Spinal cord (tissue), 10 donors: ENCODE measurements around the gene VPS18. TPM values are rescaled to one million over a fixed set of nuclear protein-coding genes. Genes with fewer than 3 reads are reported as not detected.
A peak's percentile ranks its signal among the peaks of the same experiment; 100 is the strongest.

Experiments
- DNase-seq, 6 donors: peaks; one replicate each; pipeline versions ENCODE4 v3.0.0 to v3.0.0-alpha.2; 2013 to 2015; ENCODE audit warnings: low spot score in 6 of 6, low read depth in 4 of 6
- H3K27ac ChIP-seq: one replicate; pipeline ENCODE4 v1.5.1; 2013; ENCODE audit warnings: low read depth, low read length, control low read depth
- H3K27me3 ChIP-seq: one replicate; pipeline ENCODE4 v1.6.1; 2013; ENCODE audit warnings: low read length; ENCODE audit not compliant: control insufficient read depth, insufficient read depth
- H3K36me3 ChIP-seq: one replicate; pipeline ENCODE4 v1.6.1; 2013; ENCODE audit warnings: low read length; ENCODE audit not compliant: control insufficient read depth, insufficient read depth
- H3K4me1 ChIP-seq: one replicate; pipeline ENCODE4 v1.6.1; 2013; ENCODE audit warnings: low read length; ENCODE audit not compliant: control insufficient read depth, insufficient read depth
- H3K4me3 ChIP-seq: one replicate; pipeline ENCODE4 v1.5.1; 2013; ENCODE audit warnings: low read depth, low read length, control low read depth
- H3K9me3 ChIP-seq: one replicate; pipeline ENCODE4 v1.6.1; 2013; ENCODE audit warnings: low read length; ENCODE audit not compliant: control insufficient read depth, insufficient read depth
- WGBS: methylation state at CpG from one replicate; pipeline ENCODE4 v1.1.5; 2013; ENCODE audit warnings: missing lambda C conversion rate; ENCODE audit not compliant: insufficient coverage; 5-methylcytosine and 5-hydroxymethylcytosine counted together
- long read RNA-seq, 4 donors: transcript quantifications; one replicate each; lab custom pipeline, GENCODE V29; 2026
- polyA plus RNA-seq, 2 donors: library from polyadenylated mRNA; unstranded; fragments of 120-200 nt; gene quantifications; one replicate each; pipeline ENCODE4 v1.2.1, GENCODE V29; 2013; ENCODE audit not compliant: insufficient read length in 2 of 2
- total RNA-seq, 2 donors: library from RNA; depleted of rRNA in 1 of 2; stranded (reverse); fragments of 120-200 nt in 1 of 2; fragments of >200 nt in 1 of 2; gene quantifications; one replicate each; pipeline versions ENCODE4 v1.2.3 to v1.2.4, GENCODE V29; 2013 to 2014
- donor health status: healthy.

The VPS18 gene
- total RNA-seq = 10 to 100 TPM; 19.9 to 22.9 TPM
- polyA plus RNA-seq = 10 to 100 TPM; 21.3 to 23.1 TPM
- long read RNA-seq, donor 1, partial matches to known transcripts = 0 of 3 reads
- long read RNA-seq, donor 1, other reads (novel, unspliced or antisense) = 0 of 3 reads
- long read RNA-seq, donor 2 = 0 reads
- long read RNA-seq, donor 3 = 0 reads
- long read RNA-seq, donor 4 = 0 reads

DNA sequence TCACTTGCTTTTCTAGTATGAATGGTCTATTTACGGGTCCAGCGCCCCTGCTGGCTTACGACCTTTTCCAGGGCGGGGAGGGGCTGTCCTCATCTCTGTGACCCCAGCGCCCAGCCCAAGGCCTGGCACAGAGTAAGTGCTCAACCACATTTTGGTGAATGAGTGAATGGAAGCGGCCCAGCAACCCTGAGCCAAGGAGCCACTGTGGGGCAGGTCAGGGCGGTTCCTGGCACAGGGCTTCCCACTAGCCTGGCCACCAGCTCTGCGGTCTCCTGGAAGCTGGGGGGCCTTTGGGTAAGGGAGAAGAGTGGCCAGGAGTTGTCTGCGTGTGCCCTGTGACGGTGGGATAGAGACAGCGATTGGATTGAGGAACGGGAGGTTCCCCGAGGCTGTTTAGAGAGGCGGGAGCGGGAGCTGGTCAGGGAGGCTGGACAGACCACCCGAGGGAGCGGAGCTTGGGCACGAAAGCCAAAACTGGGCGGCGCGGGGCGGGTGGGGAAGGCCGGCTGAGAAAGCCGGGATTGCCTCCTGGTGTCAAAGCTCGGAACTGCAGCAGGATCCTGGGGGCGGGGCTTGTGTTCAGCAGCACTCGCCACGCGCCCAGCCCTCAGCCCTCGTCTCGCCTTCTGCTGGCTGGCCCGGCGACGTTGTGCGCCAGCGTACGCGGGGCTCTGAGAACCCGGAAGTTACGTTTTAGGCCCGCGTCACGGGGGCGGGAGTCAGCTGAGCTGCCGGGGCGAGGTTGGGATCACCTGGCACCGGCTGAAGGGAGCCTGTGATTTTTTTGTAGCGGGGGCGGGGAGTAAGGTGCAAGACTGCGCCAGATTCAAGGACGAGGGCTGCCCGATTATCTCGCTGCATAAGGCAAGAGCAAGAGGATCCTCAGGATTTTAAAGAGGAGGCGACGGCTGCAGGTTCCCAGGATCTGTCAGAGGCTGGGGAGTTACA is at the start of gene VPS18:
Gene VPS18, plus strand, starts transcription at position 718 of the 948 bp plus-strand sequence. CDS start 319 bp downstream, outside the sequence.
- H3K36me3 ChIP-seq = peaks cover 27% of the 10 kb centered on the region
- H3K4me3 ChIP-seq = peak within 1 kb of the TSS; percentile 87
- no peaks in the 10 kb centered on the region for H3K27me3 ChIP-seq
- H3K4me1 ChIP-seq = peaks cover 25% of the 10 kb centered on the region
- peak within 1 kb of the TSS; percentile 93 for H3K27ac ChIP-seq
- peak; percentile 94 to 99 (median 96) for DNase-seq
- WGBS = 2% methylated on average over 55 of the region's 55 CpGs
- H3K9me3 ChIP-seq = no peaks in the 10 kb centered on the region

DNA sequence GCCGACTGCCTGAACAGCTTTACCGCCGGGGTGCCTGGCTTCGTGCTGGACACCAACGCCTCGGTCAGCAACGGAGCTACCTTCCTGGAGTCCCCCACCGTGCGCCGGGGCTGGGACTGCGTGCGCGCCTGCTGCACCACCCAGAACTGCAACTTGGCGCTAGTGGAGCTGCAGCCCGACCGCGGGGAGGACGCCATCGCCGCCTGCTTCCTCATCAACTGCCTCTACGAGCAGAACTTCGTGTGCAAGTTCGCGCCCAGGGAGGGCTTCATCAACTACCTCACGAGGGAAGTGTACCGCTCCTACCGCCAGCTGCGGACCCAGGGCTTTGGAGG is 49.6 kb upstream of the VPS18 start:
- H3K4me3 ChIP-seq = peak overlapping the region; percentile 26
- no peaks in the 10 kb centered on the region for H3K36me3 ChIP-seq
- under 1% methylated on average over 24 of the region's 28 CpGs for WGBS
- H3K9me3 ChIP-seq = no peaks in the 10 kb centered on the region
- no peak overlapping the region for H3K27ac ChIP-seq
- H3K27me3 ChIP-seq = peaks cover 49% of the 10 kb centered on the region
- peaks cover 16% of the 10 kb centered on the region for H3K4me1 ChIP-seq
- peak in 2 of 6 donors; percentile 13 to 28 for DNase-seq

DNA sequence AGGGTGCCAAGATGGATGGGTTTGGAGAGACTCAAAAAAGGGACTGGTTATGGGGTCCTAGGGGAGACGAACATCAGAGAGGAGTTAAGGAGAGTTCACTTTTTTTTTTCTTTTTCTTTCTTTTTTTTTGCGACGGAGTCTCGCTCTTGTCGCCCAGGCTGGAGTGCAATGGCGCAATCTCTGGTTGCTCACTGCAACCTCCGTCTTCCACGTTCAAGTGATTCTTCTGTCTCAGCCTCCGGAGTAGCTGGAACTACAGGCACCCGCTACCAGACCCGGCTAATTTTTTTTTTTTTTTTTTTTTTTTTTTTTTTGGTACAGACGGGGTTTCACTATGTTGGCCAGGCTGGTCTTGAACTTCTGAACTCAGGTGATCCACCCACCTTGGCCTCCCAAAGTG is 49.2 kb upstream of the VPS18 start:
- Histone ChIP-seq H3K9me3 (no peaks in the 10 kb centered on the region), H3K27ac (no peak overlapping the region), H3K36me3 (no peaks in the 10 kb centered on the region), H3K27me3 (peaks cover 49% of the 10 kb centered on the region), H3K4me1 (peaks cover 16% of the 10 kb centered on the region), H3K4me3 (peak overlapping the region; percentile 26)
- no peak for DNase-seq
- 72% methylated on average over 5 of the region's 12 CpGs for WGBS

- Histone ChIP-seq H3K4me3 (no peak overlapping the region), H3K27me3 (peaks cover 49% of the 10 kb centered on the region), H3K4me1 (peaks cover 16% of the 10 kb centered on the region), H3K36me3 (no peaks in the 10 kb centered on the region), H3K9me3 (no peaks in the 10 kb centered on the region), H3K27ac (no peak overlapping the region)
- no peak for DNase-seq
- WGBS = 72% methylated on average over 7 of the region's 8 CpGs
Measured at GRCh38 chr15:40845511-40846284, 48.6 kb upstream of the VPS18 start.

DNA sequence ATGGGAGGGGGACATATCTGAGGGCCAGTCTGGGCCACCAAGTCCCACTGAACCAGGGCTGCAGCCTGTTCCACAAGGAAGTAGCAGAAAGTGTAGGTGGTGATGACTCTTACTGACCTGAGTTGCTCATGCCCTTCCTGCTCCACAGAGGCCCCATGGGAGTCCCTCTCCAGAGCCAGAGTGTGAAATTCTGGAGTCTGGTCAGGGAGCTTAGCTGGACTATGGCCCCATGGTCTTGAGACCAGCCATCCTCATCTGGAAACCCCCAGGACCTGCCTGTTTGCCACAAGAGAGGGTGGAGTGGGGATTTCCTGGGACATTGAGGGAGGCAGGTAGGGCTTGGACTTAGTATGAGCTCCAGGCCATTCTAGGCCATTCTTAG is 47.4 kb upstream of the VPS18 start:
- H3K4me3 ChIP-seq = no peak overlapping the region
- peaks cover 49% of the 10 kb centered on the region for H3K27me3 ChIP-seq
- DNase-seq = no peak
- no peak overlapping the region for H3K27ac ChIP-seq
- H3K9me3 ChIP-seq = no peaks in the 10 kb centered on the region
- no peaks in the 10 kb centered on the region for H3K36me3 ChIP-seq
- H3K4me1 ChIP-seq = peaks cover 16% of the 10 kb centered on the region

- Histone ChIP-seq H3K27me3 (peaks cover 46% of the 10 kb centered on the region), H3K4me1 (peaks cover 16% of the 10 kb centered on the region), H3K4me3 (no peak overlapping the region), H3K36me3 (no peaks in the 10 kb centered on the region), H3K9me3 (no peaks in the 10 kb centered on the region), H3K27ac (no peak overlapping the region)
- WGBS = 61% methylated on average over 4 of the region's 7 CpGs
- no peak for DNase-seq
Measured at GRCh38 chr15:40847223-40847961, 46.9 kb upstream of the VPS18 start.

GRCh38 chr15:40850576-40851112 is 43.6 kb upstream of the VPS18 start:
- peaks cover 18% of the 10 kb centered on the region for H3K27me3 ChIP-seq

DNA sequence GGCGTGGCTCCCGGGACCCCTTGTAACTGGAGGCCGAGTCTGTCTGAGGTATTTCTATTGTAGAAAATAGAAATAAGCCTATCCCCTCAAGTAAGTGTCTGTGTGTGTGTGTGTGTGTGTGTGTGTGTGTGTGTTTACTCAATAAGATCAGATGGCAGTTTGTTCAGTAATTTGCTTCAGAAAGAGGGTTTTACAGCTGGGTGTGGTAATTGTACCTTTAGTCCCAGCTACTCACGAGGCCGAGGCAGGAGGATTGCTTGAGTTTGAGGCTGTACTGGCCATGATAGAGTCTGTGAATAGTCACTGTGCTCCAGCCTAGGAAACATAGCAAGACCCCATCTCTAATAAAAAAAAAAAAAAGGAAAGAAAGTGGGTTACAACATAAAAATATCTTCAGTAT is 41.7 kb upstream of the VPS18 start:
- WGBS = no CpG with 5 or more reads among the region's 5 CpGs
- DNase-seq = no peak
- H3K27me3 ChIP-seq = peaks cover 3% of the 10 kb centered on the region
- H3K36me3 ChIP-seq = peaks cover 6% of the 10 kb centered on the region
- H3K4me3 ChIP-seq = no peak overlapping the region
- no peak overlapping the region for H3K27ac ChIP-seq
- H3K4me1 ChIP-seq = peaks cover 2% of the 10 kb centered on the region
- no peaks in the 10 kb centered on the region for H3K9me3 ChIP-seq

More at GRCh38 chr15:40850576-40851112, 43.6 kb upstream of the VPS18 start:
- Histone ChIP-seq H3K9me3 (no peaks in the 10 kb centered on the region), H3K27ac (no peak overlapping the region), H3K36me3 (peaks cover 6% of the 10 kb centered on the region), H3K4me1 (no peaks in the 10 kb centered on the region), H3K4me3 (no peak overlapping the region)
- no peak for DNase-seq
- WGBS = 81% methylated on average over 6 of the region's 8 CpGs
